ENCODE data around the gene LMNTD1. TPM values are rescaled to one million over a fixed set of nuclear protein-coding genes. Genes with fewer than 3 reads are reported as not detected.
"Not testable (repeated sequence)": the region's sequence is repeated elsewhere in the genome, so short reads cannot be mapped to it uniquely, and the experiment has no call there.

LMNTD1 gene
- total and polyA plus RNA-seq, 2 of the 4 experiments (the other 2 are of a cell fraction), result 1.5 to 4.3 TPM

DNA sequence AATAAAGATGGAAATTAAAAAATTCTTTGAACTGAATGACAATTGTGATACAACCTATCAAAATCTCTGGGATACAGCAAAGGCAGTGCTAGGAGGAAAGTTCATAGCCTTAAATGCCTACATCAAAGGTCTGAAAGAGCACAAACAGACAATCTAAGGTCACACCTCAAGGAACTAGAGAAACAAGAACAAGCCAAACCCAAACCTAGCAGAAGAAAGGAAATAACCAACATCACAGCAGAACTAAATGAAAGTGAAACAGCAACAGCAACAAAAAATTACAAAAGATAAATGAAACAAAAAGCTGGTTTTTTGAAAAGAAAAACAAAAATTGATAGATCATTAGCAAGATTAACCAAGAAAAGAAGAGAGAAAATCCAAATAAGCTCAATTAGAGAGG, 42.4 kb upstream of the LMNTD1 start:
- H2BK20ac ChIP-seq (ENCODE audit: low read depth, low read length); H3K9me3 ChIP-seq (ENCODE audit: control insufficient read depth, insufficient read depth, low read length); H2AFZ ChIP-seq (replicated peaks; ENCODE audit: low read length, poor library complexity); DNase-seq; H2AK9ac ChIP-seq (replicated peaks; ENCODE audit: low read depth, low read length, poor library complexity); H3K4me2 ChIP-seq (ENCODE audit: low read depth, low read length); BruUV-seq (replicated peaks); H2BK120ac ChIP-seq (ENCODE audit: low read depth, low read length); H4K91ac ChIP-seq (ENCODE audit: insufficient read depth, low read depth, low read length); H3K23ac ChIP-seq (ENCODE audit: low read depth, low read length); H2BK15ac ChIP-seq (ENCODE audit: low read depth, low read length); H2AK5ac ChIP-seq (ENCODE audit: low read depth, low read length); H3K4me1 ChIP-seq (ENCODE audit: control insufficient read depth, insufficient read depth, low read length); dilution Hi-C loops (cut with HindIII; ENCODE audit: low sequenced_read_pairs, unreplicated experiment); POLR2A ChIA-PET (ENCODE audit: unreplicated experiment); H3K79me1 ChIP-seq (ENCODE audit: low read depth in 1 of 2, low read length in 2 of 2); H3K27me3 ChIP-seq (ENCODE audit: control insufficient read depth, insufficient read depth, low read length); CTCF ChIA-PET; H3K9me1 ChIP-seq (ENCODE audit: insufficient read depth, low read length); H4K5ac ChIP-seq (ENCODE audit: low read depth, low read length); H3K18ac ChIP-seq (ENCODE audit: low read depth, low read length); H3K4ac ChIP-seq (ENCODE audit: low read depth, low read length); H3K36me3 ChIP-seq (ENCODE audit: control insufficient read depth, insufficient read depth, low read length); H3K9ac ChIP-seq (ENCODE audit: low read depth, low read length); H3K27ac ChIP-seq (ENCODE audit: insufficient read depth, low read length); H3K14ac ChIP-seq (replicated peaks; ENCODE audit: low read depth, low read length); H2BK5ac ChIP-seq (ENCODE audit: low read depth, low read length, poor library complexity, severe bottlenecking); ATAC-seq (ENCODE audit: low read depth); H3K4me3 ChIP-seq (ENCODE audit: insufficient read depth, low read depth, low read length); H4K20me1 ChIP-seq (ENCODE audit: insufficient read depth, low read length); intact Hi-C loops (cut with micrococcal nuclease); in situ Hi-C loops (cut with MboI; ENCODE audit: low sequenced_read_pairs); H3K56ac ChIP-seq (ENCODE audit: extremely low read depth, insufficient read depth, low read length): not testable (repeated sequence)
- H4K8ac ChIP-seq (ENCODE audit: low read depth in 2 of 2, low read length in 2 of 2), result peak overlapping the region in 1 of 2 experiments; percentile 9; a peak in 1 of 4 replicates

All from IMR-90 (cell line).